Colonic mucosa (tissue), 4 donors: ENCODE results near the gene EIF6. TPM values are rescaled to one million over a fixed set of nuclear protein-coding genes. Genes with fewer than 3 reads are reported as not detected.
A peak's percentile ranks its signal among the peaks of the same experiment; 100 is the strongest.

Experiments
- DNase-seq: peaks from one replicate; pipeline ENCODE4 v3.0.0-alpha.2; 2020
- H3K27ac ChIP-seq: fragments of 200-600 bp; one replicate; pipeline ENCODE4 v1.8.0; 2021
- H3K27me3 ChIP-seq: fragments of 200-600 bp; one replicate; pipeline ENCODE4 v1.8.0; 2021
- H3K36me3 ChIP-seq: fragments of 200-600 bp; one replicate; pipeline ENCODE4 v1.8.0; 2021
- H3K4me1 ChIP-seq: fragments of 200-600 bp; one replicate; pipeline ENCODE4 v1.8.0; 2021; ENCODE audit warnings: mild to moderate bottlenecking
- H3K4me3 ChIP-seq: fragments of 200-600 bp; one replicate; pipeline ENCODE4 v1.8.0; 2021
- H3K9ac ChIP-seq, 2 donors: one replicate each; pipeline ENCODE4 v1.7.0; 2013; ENCODE audit warnings: control low read depth in 2 of 2, low read depth in 2 of 2, low read length in 2 of 2
- H3K9me3 ChIP-seq: fragments of 200-600 bp; one replicate; pipeline ENCODE4 v1.8.0; 2021
- CTCF ChIP-seq: fragments of 200-600 bp; IDR thresholded peaks from one replicate; pipeline ENCODE4 v1.8.0; 2022; ENCODE audit warnings: antibody characterized with exemption, mild to moderate bottlenecking
- intact Hi-C: fragments of 100-400 bp; cut with DNase I; formaldehyde crosslinking; loops from one replicate; pipeline ENCODE4 v1.14.1; 2022
- total RNA-seq, 2 donors: library from RNA; stranded (reverse); fragmentation: NEBNext Ultra II Directional in 1 of 2; extraction: Animal tissue kit (Norgen Biotek cat#: 25700) in 1 of 2; gene quantifications; one replicate each; pipeline ENCODE4 v1.2.1, GENCODE V29; 2021
- donor health status: healthy.
- donor health status: DM: no; HTN: no; CAD: no.
- donor health status: DM: no; HTN: no; CAD: no.

The EIF6 gene
- total RNA-seq, 2 donors from 2014 or later = 163 to 194 TPM

- H3K9ac ChIP-seq = peak overlapping the region in 1 of 2 donors; percentile 21
- intact Hi-C loops = loop anchor here (5.0 kb wide), 1 partner anchor 128 kb away; no protein-coding TSS in a partner anchor
- H3K27ac ChIP-seq = no peak overlapping the region
These were observed 19.3 kb upstream of the EIF6 start for GRCh38 chr20:35303735-35304491.

DNA sequence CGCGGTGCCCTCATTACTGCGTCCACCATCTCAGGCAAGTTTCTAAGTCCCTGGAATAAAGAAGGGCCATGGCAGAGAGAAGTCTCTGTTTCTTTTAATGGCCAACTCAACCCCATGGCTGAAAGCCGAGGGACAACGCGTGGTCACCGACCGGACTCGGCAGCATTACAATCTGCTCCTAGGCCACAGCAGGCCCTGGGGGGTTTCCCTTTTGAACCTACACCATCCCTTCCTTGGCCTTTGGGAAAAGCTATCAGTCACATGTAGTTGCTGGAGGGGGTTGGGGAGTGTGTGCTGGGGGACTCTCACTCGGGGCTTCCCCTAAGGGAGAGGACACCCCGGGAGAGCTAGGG, 18.8 kb upstream of the EIF6 start:
- Histone ChIP-seq H3K9me3 (no peaks in the 10 kb centered on the region), H3K27me3 (no peaks in the 10 kb centered on the region), H3K27ac (no peak overlapping the region), H3K9ac (peak overlapping the region in 1 of 2 donors; percentile 21), H3K36me3 (no peaks in the 10 kb centered on the region), H3K4me3 (no peak overlapping the region), H3K4me1 (no peaks in the 10 kb centered on the region)
- no peak for DNase-seq
- no peak for TF ChIP-seq CTCF
- intact Hi-C loops = loop anchor here (5.0 kb wide), 1 partner anchor 129 kb away; no protein-coding TSS in a partner anchor

More at GRCh38 chr20:35303735-35304491, 19.3 kb upstream of the EIF6 start:
- Histone ChIP-seq H3K27me3 (no peaks in the 10 kb centered on the region), H3K36me3 (no peaks in the 10 kb centered on the region), H3K4me3 (no peak overlapping the region), H3K9me3 (no peaks in the 10 kb centered on the region), H3K4me1 (no peaks in the 10 kb centered on the region)
- TF ChIP-seq CTCF = peak; percentile 83
- peak; percentile 87 for DNase-seq

DNA sequence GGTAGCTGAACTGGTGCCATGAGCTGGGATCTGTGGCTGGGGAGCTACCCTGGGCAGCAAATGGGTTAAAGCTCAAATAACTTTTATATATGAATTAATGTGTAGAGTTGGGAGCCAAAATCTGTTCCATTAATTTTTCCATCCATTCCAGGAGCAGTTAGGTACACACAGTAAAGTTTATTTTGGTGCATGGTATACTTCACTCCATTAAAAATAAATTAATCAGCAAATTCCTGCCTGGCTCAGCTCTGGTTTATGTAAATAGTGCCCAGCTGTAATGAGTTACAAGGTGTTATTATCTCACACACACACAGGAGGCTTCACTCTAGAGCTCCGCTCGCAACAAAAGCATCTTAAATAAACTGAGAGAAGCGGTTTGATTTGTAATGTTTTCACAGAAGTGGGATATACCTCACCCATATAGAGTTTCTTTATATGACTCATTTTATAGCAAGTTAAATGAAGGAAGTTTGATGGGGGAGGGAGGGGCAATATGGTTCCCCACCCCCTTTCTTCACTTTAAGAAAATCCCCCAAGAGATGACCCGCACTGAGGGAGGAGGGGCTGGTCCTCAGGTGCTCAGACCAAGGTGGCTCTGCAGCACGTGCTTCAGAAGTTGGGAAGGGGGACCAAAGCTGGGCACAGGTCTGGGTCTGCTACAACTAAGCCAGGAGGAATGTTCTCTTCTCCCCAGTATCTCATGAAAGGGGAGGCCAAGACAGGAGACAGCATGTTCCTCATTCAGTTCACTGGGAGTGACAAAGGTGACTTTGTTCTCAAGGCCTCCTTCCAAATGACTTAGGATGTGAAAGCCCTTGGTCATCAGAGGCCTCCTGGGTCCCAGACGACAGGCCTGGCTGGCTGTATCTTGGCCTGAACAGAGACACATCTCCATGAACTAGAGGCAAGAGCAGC, 18.1 kb upstream of the EIF6 start:
- no peak for DNase-seq
- no peak for TF ChIP-seq CTCF
- intact Hi-C loops = loop anchor here (5.0 kb wide), 1 partner anchor 130 kb away; no protein-coding TSS in a partner anchor
- no peak overlapping the region for H3K4me3 ChIP-seq
- no peaks in the 10 kb centered on the region for H3K4me1 ChIP-seq
- H3K9me3 ChIP-seq = no peaks in the 10 kb centered on the region
- H3K9ac ChIP-seq = no peak overlapping the region
- H3K27me3 ChIP-seq = no peaks in the 10 kb centered on the region
- no peaks in the 10 kb centered on the region for H3K36me3 ChIP-seq
- no peak overlapping the region for H3K27ac ChIP-seq

DNA sequence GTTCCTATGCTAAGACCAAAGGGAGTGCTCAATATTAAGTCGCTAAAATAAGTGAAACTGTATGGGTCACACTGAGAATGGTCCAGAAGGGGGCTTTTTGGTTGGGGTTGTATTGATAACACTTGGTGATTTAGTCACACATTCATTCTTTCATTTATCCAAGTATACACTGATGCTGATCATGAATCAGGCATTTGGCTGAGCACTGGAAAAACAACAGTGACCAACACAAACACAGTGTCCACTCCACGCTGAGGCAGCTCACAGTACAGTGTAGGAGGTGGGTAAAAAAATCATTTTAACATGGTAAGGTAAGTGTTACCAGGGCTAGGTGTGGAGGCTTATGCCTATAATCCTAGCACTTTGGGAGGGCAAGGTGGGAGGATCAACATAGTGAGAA, 16.9 kb upstream of the EIF6 start:
- Histone ChIP-seq H3K27me3 (no peaks in the 10 kb centered on the region), H3K9ac (no peak overlapping the region), H3K4me1 (no peaks in the 10 kb centered on the region), H3K36me3 (no peaks in the 10 kb centered on the region), H3K4me3 (no peak overlapping the region), H3K9me3 (no peaks in the 10 kb centered on the region), H3K27ac (no peak overlapping the region)
- TF ChIP-seq CTCF = no peak
- DNase-seq = no peak
- intact Hi-C loops = loop anchor here (5.0 kb wide), 1 partner anchor 131 kb away; no protein-coding TSS in a partner anchor

GRCh38 chr20:35300469-35301262, 16.1 kb upstream of the EIF6 start:
- H3K36me3 ChIP-seq = no peaks in the 10 kb centered on the region
- DNase-seq = no peak
- intact Hi-C loops = loop anchor here (5.0 kb wide), 1 partner anchor 132 kb away; no protein-coding TSS in a partner anchor
- no peak overlapping the region for H3K27ac ChIP-seq
- no peaks in the 10 kb centered on the region for H3K9me3 ChIP-seq
- no peaks in the 10 kb centered on the region for H3K4me1 ChIP-seq
- TF ChIP-seq CTCF = no peak
- no peak overlapping the region for H3K9ac ChIP-seq
- no peak overlapping the region for H3K4me3 ChIP-seq
- H3K27me3 ChIP-seq = no peaks in the 10 kb centered on the region
